Hepatic stellate cell (primary cell): ENCODE measurements around the gene KCNN3.

Experiments
- DNase-seq: peaks from one replicate; pipeline ENCODE4 v3.0.0; 2011; ENCODE audit warnings: low spot score

The KCNN3 gene

GRCh38 chr1:154729031-154729442 lies 141.0 kb downstream of the KCNN3 start:
- peak; percentile 49 for DNase-seq

GRCh38 chr1:154726896-154727753 lies 143.0 kb downstream of the KCNN3 start:
- no peak for DNase-seq

- DNase-seq = no peak
Measured at GRCh38 chr1:154726443-154726842, 143.6 kb downstream of the KCNN3 start.

GRCh38 chr1:154725865-154726264 lies 144.2 kb downstream of the KCNN3 start:
- DNase-seq = no peak

GRCh38 chr1:154720328-154721297 lies 149.5 kb downstream of the KCNN3 start:
- no peak for DNase-seq

- no peak for DNase-seq
Measured at GRCh38 chr1:154719586-154720327, 150.3 kb downstream of the KCNN3 start.

- DNase-seq = no peak
Measured at GRCh38 chr1:154718566-154718965, 151.5 kb downstream of the KCNN3 start.

- DNase-seq = no peak
Measured at GRCh38 chr1:154717528-154717924, 152.6 kb downstream of the KCNN3 start.

GRCh38 chr1:154716614-154717527 lies 153.2 kb downstream of the KCNN3 start:
- no peak for DNase-seq

GRCh38 chr1:154716011-154716410 lies 154.1 kb downstream of the KCNN3 start:
- DNase-seq = no peak

GRCh38 chr1:154715385-154715784 lies 154.7 kb downstream of the KCNN3 start:
- no peak for DNase-seq

GRCh38 chr1:154714638-154715037 lies 155.4 kb downstream of the KCNN3 start:
- DNase-seq = peak; percentile 21

GRCh38 chr1:154714052-154714623 lies 155.9 kb downstream of the KCNN3 start:
- DNase-seq = no peak

GRCh38 chr1:154713005-154713404 lies 157.1 kb downstream of the KCNN3 start:
- DNase-seq = no peak

- DNase-seq = no peak
Measured at GRCh38 chr1:154712166-154712810, 157.8 kb downstream of the KCNN3 start.

- no peak for DNase-seq
Measured at GRCh38 chr1:154711416-154711815, 158.7 kb downstream of the KCNN3 start.

- DNase-seq = no peak
Measured at GRCh38 chr1:154710106-154710505, 160.0 kb downstream of the KCNN3 start.

GRCh38 chr1:154707901-154708463 lies 162.1 kb downstream of the KCNN3 start:
- DNase-seq = no peak

GRCh38 chr1:154706851-154707250 lies 163.2 kb downstream of the KCNN3 start:
- no peak for DNase-seq

GRCh38 chr1:154705544-154705943 lies 164.5 kb downstream of the KCNN3 start:
- DNase-seq = no peak
